ENCODE results near the gene SCAF8. TPM values are rescaled to one million over a fixed set of nuclear protein-coding genes. Genes with fewer than 3 reads are reported as not detected.

Gene SCAF8
- total and polyA plus RNA-seq, 2 experiments from 2014 or later, result 10.3 to 22.3 TPM

- Histone ChIP-seq H2AFZ (no peak overlapping the region), H3K27ac (no peak overlapping the region), H3K9ac (no peak overlapping the region), H3F3A (ENCODE audit: insufficient read depth) (no peaks in the 10 kb centered on the region), H3K36me3 (ENCODE audit: low read depth) (peaks cover 26% of the 10 kb centered on the region), H3K4me1 (ENCODE audit: insufficient read depth) (no peaks in the 10 kb centered on the region), H3K4me3 (no peak overlapping the region), H3K4me2 (ENCODE audit: unreplicated experiment) (no peak overlapping the region), H4K20me1 (ENCODE audit: insufficient read depth) (no peaks in the 10 kb centered on the region), H3K27me3 (replicated peaks; ENCODE audit: insufficient read depth) (no peaks in the 10 kb centered on the region), H3K79me2 (ENCODE audit: insufficient read depth) (peaks cover 100% of the 10 kb centered on the region), H3K9me3 (ENCODE audit: low read depth) (no peaks in the 10 kb centered on the region), H3K9me2 (ENCODE audit: insufficient read depth) (no peaks in the 10 kb centered on the region)
- DNase-seq, result no peak
- in situ Hi-C loops (cut with MboI), result loop anchor here (25.0 kb wide), 1 partner anchor 620 kb away; no protein-coding TSS in a partner anchor
- whole genome bisulfite sequencing, 2 experiments (ENCODE audit: low coverage in 1 of 2, low lambda C conversion rate in 2 of 2, missing lambda C conversion rate in 2 of 2), result 76 to 81% methylated on average over 4 of the region's 4 CpGs
- TF ChIP-seq EZH2 (IDR thresholded peaks at IDR 0.05; ENCODE audit: insufficient read depth, poor library complexity, severe bottlenecking) (no peak), EZH2phosphoT487 (IDR thresholded peaks at IDR 0.05; ENCODE audit: insufficient read depth, low read depth) (no peak)
Measured at GRCh38 chr6:154782193-154782592, 49.0 kb downstream of the SCAF8 start.

- DNase-seq, result no peak
- no peaks in the 10 kb centered on the region for H3F3A ChIP-seq (ENCODE audit: insufficient read depth)
- H3K27me3 ChIP-seq (replicated peaks; ENCODE audit: insufficient read depth), result no peaks in the 10 kb centered on the region
- no peaks in the 10 kb centered on the region for H3K9me3 ChIP-seq (ENCODE audit: low read depth)
- H3K9ac ChIP-seq, result no peak overlapping the region
- peaks cover 100% of the 10 kb centered on the region for H3K79me2 ChIP-seq (ENCODE audit: insufficient read depth)
- no peaks in the 10 kb centered on the region for H3K9me2 ChIP-seq (ENCODE audit: insufficient read depth)
- H4K20me1 ChIP-seq (ENCODE audit: insufficient read depth), result no peaks in the 10 kb centered on the region
- in situ Hi-C loops (cut with MboI), result loop anchor here (25.0 kb wide), 1 partner anchor 621 kb away; no protein-coding TSS in a partner anchor
- H3K4me2 ChIP-seq (ENCODE audit: unreplicated experiment), result no peak overlapping the region
- WGBS, 2 experiments (ENCODE audit: low coverage in 1 of 2, low lambda C conversion rate in 2 of 2, missing lambda C conversion rate in 2 of 2), result 97 to 98% methylated on average over 2 of the region's 2 CpGs
- no peak overlapping the region for H3K27ac ChIP-seq
- peaks cover 23% of the 10 kb centered on the region for H3K36me3 ChIP-seq (ENCODE audit: low read depth)
- no peaks in the 10 kb centered on the region for H3K4me1 ChIP-seq (ENCODE audit: insufficient read depth)
- no peak overlapping the region for H3K4me3 ChIP-seq
- no peak overlapping the region for H2AFZ ChIP-seq
- TF ChIP-seq EZH2 (IDR thresholded peaks at IDR 0.05; ENCODE audit: insufficient read depth, poor library complexity, severe bottlenecking), result no peak
- TF ChIP-seq EZH2phosphoT487 (IDR thresholded peaks at IDR 0.05; ENCODE audit: insufficient read depth, low read depth), result no peak
Measured at GRCh38 chr6:154783229-154783628, 50.0 kb downstream of the SCAF8 start.

GRCh38 chr6:154785075-154785474 is 51.9 kb downstream of the SCAF8 start:
- Histone ChIP-seq H3K9ac (no peak overlapping the region), H3K9me3 (ENCODE audit: low read depth) (no peaks in the 10 kb centered on the region), H3K27me3 (replicated peaks; ENCODE audit: insufficient read depth) (no peaks in the 10 kb centered on the region), H4K20me1 (ENCODE audit: insufficient read depth) (no peaks in the 10 kb centered on the region), H3K36me3 (ENCODE audit: low read depth) (peaks cover 35% of the 10 kb centered on the region), H3K4me1 (ENCODE audit: insufficient read depth) (no peaks in the 10 kb centered on the region), H3K27ac (no peak overlapping the region), H3K9me2 (ENCODE audit: insufficient read depth) (no peaks in the 10 kb centered on the region), H3K4me3 (no peak overlapping the region), H3K79me2 (ENCODE audit: insufficient read depth) (peaks cover 100% of the 10 kb centered on the region), H3F3A (ENCODE audit: insufficient read depth) (no peaks in the 10 kb centered on the region), H2AFZ (no peak overlapping the region), H3K4me2 (ENCODE audit: unreplicated experiment) (no peak overlapping the region)
- in situ Hi-C loops (cut with MboI), result loop anchor here (25.0 kb wide), 1 partner anchor 623 kb away; no protein-coding TSS in a partner anchor
- TF ChIP-seq EZH2phosphoT487 (IDR thresholded peaks at IDR 0.05; ENCODE audit: insufficient read depth, low read depth) (no peak), EZH2 (IDR thresholded peaks at IDR 0.05; ENCODE audit: insufficient read depth, poor library complexity, severe bottlenecking) (no peak)
- no peak for DNase-seq
- WGBS, 2 experiments (ENCODE audit: low coverage in 1 of 2, low lambda C conversion rate in 2 of 2, missing lambda C conversion rate in 2 of 2), result 95 to 96% methylated on average over 2 of the region's 2 CpGs

- no peaks in the 10 kb centered on the region for H3K9me3 ChIP-seq (ENCODE audit: low read depth)
- no peaks in the 10 kb centered on the region for H3K9me2 ChIP-seq (ENCODE audit: insufficient read depth)
- no peaks in the 10 kb centered on the region for H3K27me3 ChIP-seq (replicated peaks; ENCODE audit: insufficient read depth)
- no peak overlapping the region for H3K4me2 ChIP-seq (ENCODE audit: unreplicated experiment)
- TF ChIP-seq EZH2phosphoT487 (IDR thresholded peaks at IDR 0.05; ENCODE audit: insufficient read depth, low read depth) (no peak), EZH2 (IDR thresholded peaks at IDR 0.05; ENCODE audit: insufficient read depth, poor library complexity, severe bottlenecking) (no peak)
- WGBS, 2 experiments (ENCODE audit: low coverage in 1 of 2, low lambda C conversion rate in 2 of 2, missing lambda C conversion rate in 2 of 2), result 97 to 99% methylated on average over 9 of the region's 9 CpGs
- in situ Hi-C loops (cut with MboI), result loop anchor here (25.0 kb wide), 1 partner anchor 624 kb away; no protein-coding TSS in a partner anchor
- no peak overlapping the region for H2AFZ ChIP-seq
- no peaks in the 10 kb centered on the region for H3K4me1 ChIP-seq (ENCODE audit: insufficient read depth)
- no peak overlapping the region for H3K4me3 ChIP-seq
- H3K9ac ChIP-seq, result no peak overlapping the region
- peaks cover 7% of the 10 kb centered on the region for H3F3A ChIP-seq (ENCODE audit: insufficient read depth)
- no peaks in the 10 kb centered on the region for H4K20me1 ChIP-seq (ENCODE audit: insufficient read depth)
- peaks cover 98% of the 10 kb centered on the region for H3K79me2 ChIP-seq (ENCODE audit: insufficient read depth)
- no peak for DNase-seq
- H3K36me3 ChIP-seq (ENCODE audit: low read depth), result peaks cover 29% of the 10 kb centered on the region
- H3K27ac ChIP-seq, result no peak overlapping the region
Measured at GRCh38 chr6:154786144-154786868, 53.1 kb downstream of the SCAF8 start.
